HepG2 (cell line): ENCODE results near the gene LAG3. TPM values are rescaled to one million over a fixed set of nuclear protein-coding genes. Genes with fewer than 3 reads are reported as not detected.

Experiments used
- ATAC-seq: fragments of 200-7000 bp; cut with Tn5 transposase; 3 replicates; pipeline ENCODE4 v1.9.1; 2020; ENCODE audit warnings: mild to moderate bottlenecking, moderate library complexity
- BruUV-seq: library from RNA; stranded (reverse); fragments of 400-500 nt; replicated peaks from 2 replicates; lab custom pipeline; 2021; lab: Mats Ljungman, UMichigan
- CTCF ChIA-PET: fragments of 300-600 bp; formaldehyde crosslinking; extraction: SDS; loops from one replicate; lab custom pipeline; 2021; ENCODE audit warnings: low total read pairs, inconsistent platforms, low intra/inter-chr PET ratio; lab: Yijun Ruan, JAX
- POLR2A ChIA-PET: fragments of 350-600 bp; sonication (Branson Sonifier 250); formaldehyde crosslinking; loops from one replicate; lab custom pipeline; 2020; ENCODE audit warnings: antibody characterized with exemption, inconsistent platforms; lab: Yijun Ruan, JAX
- DNase-seq: peaks from one replicate; pipeline ENCODE4 v3.0.0-alpha.2; 2015; ENCODE audit warnings: low spot score
- FAIRE-seq: peaks from 3 replicates; lab custom pipeline; 2011; peaks lifted over from hg19 to GRCh38; lab: Jason Lieb, UNC
- H2AFZ ChIP-seq: one replicate; pipeline ENCODE4 v1.6.1; 2011; ENCODE audit warnings: low read length, inconsistent platforms
- H3K27ac ChIP-seq: fragments of 300-600 bp; 3 replicates; pipeline ENCODE4 v1.8.0; 2011; ENCODE audit warnings: mixed run types, mild to moderate bottlenecking, mixed read lengths, low read length, inconsistent platforms; ENCODE audit not compliant: insufficient read depth; ENCODE audit errors: extremely low read length
- H3K27me3 ChIP-seq, 2 experiments: fragments of 200-600 bp in 1 of 2; 2 replicates in 1 of 2; 3 replicates in 1 of 2; pipeline versions ENCODE4 v1.6.0 to v1.8.0; 2011; ENCODE audit warnings: low read length in 2 of 2, mild to moderate bottlenecking in 2 of 2, moderate library complexity in 2 of 2, inconsistent platforms in 1 of 2; ENCODE audit not compliant: insufficient read depth in 2 of 2, control insufficient read depth in 1 of 2
- H3K36me3 ChIP-seq, 2 experiments: fragments of 200-600 bp in 1 of 2; replicated peaks in 1 of 2; 2 replicates in 1 of 2; 3 replicates in 1 of 2; pipeline versions ENCODE4 v1.5.1 to v1.8.0; 2011; ENCODE audit warnings: low read length in 2 of 2, inconsistent platforms in 1 of 2; ENCODE audit not compliant: insufficient read depth in 2 of 2, control insufficient read depth in 1 of 2
- H3K4me1 ChIP-seq: 2 replicates; pipeline ENCODE4 v1.5.1; 2012; ENCODE audit warnings: low read length, inconsistent platforms; ENCODE audit not compliant: insufficient read depth
- H3K4me2 ChIP-seq: 2 replicates; pipeline ENCODE4 v1.6.0; 2011; ENCODE audit warnings: low read depth, low read length, inconsistent platforms
- H3K4me3 ChIP-seq, 3 experiments: fragments of 200-600 bp in 1 of 3; sonication (generic), shearing (Covaris generic) in 1 of 3; replicated peaks in 1 of 3; 2 replicates each; pipeline ENCODE4 v1.5.1; 2011 to 2016; ENCODE audit warnings: low read length in 3 of 3, inconsistent platforms in 2 of 3, low read depth in 2 of 3, mild to moderate bottlenecking in 2 of 3, control low read depth in 1 of 3, mixed read lengths in 1 of 3; ENCODE audit not compliant: insufficient read depth in 1 of 3
- H3K79me2 ChIP-seq: one replicate; pipeline ENCODE4 v1.6.1; 2011; ENCODE audit warnings: low read length, inconsistent platforms; ENCODE audit not compliant: insufficient read depth
- H3K9ac ChIP-seq: 2 replicates; pipeline ENCODE4 v1.6.0; 2011; ENCODE audit warnings: mild to moderate bottlenecking, low read depth, low read length, inconsistent platforms; ENCODE audit not compliant: insufficient read depth
- H3K9me3 ChIP-seq: 2 replicates; pipeline ENCODE4 v1.5.1; 2012; ENCODE audit warnings: mild to moderate bottlenecking, low read length
- H4K20me1 ChIP-seq: 2 replicates; pipeline ENCODE4 v1.6.0; 2011; ENCODE audit warnings: inconsistent platforms, mild to moderate bottlenecking, low read length, moderate library complexity; ENCODE audit not compliant: insufficient read depth
- AHR ChIP-seq: IDR thresholded peaks from 2 replicates; pipeline ENCODE4 v1.6.1; 2018; ENCODE audit warnings: missing genetic modification reagents, missing compliant biosample characterization
- NFE2L2 ChIP-seq: fragments of 150-350 bp; IDR thresholded peaks from 2 replicates; pipeline ENCODE4 v1.6.1; 2014; ENCODE audit warnings: low read length
- NR3C1 ChIP-seq: sonication (generic); formaldehyde crosslinking; IDR thresholded peaks from 2 replicates; pipeline ENCODE4 v1.4.0; 2020; ENCODE audit warnings: missing genetic modification reagents
- SPEN ChIP-seq: sonication (generic); formaldehyde crosslinking; IDR thresholded peaks from 2 replicates; pipeline ENCODE4 v1.5.1; 2020; ENCODE audit warnings: low read depth, mild to moderate bottlenecking, missing genetic modification reagents
- ZFAT ChIP-seq: sonication (generic); formaldehyde crosslinking; conservative IDR thresholded peaks from 2 replicates; pipeline ENCODE4 v1.8.1; 2023; ENCODE audit warnings: missing genetic modification reagents, inconsistent platforms
- ZNF468 ChIP-seq: sonication (generic); formaldehyde crosslinking; IDR thresholded peaks from 2 replicates; pipeline ENCODE4 v1.8.0; 2022; ENCODE audit warnings: mild to moderate bottlenecking, moderate library complexity, missing genetic modification reagents
- ZNF598 ChIP-seq: sonication (generic); formaldehyde crosslinking; IDR thresholded peaks from 2 replicates; pipeline ENCODE4 v1.5.1; 2020; ENCODE audit warnings: mild to moderate bottlenecking, missing genetic modification reagents, borderline replicate concordance
- ZNF841 ChIP-seq: sonication (generic); formaldehyde crosslinking; IDR thresholded peaks from 2 replicates; pipeline ENCODE4 v1.8.1; 2023; ENCODE audit warnings: missing genetic modification reagents, borderline replicate concordance
- ZSCAN20 ChIP-seq: sonication (generic); formaldehyde crosslinking; IDR thresholded peaks from 2 replicates; pipeline ENCODE4 v1.4.0; 2020; ENCODE audit warnings: missing genetic modification reagents, mild to moderate bottlenecking, borderline replicate concordance
- WGBS: methylation state at CpG from one replicate; pipeline ENCODE4 v1.1.6; 2017; ENCODE audit warnings: low lambda C conversion rate; 5-methylcytosine and 5-hydroxymethylcytosine counted together
- in situ Hi-C: cut with HindIII; loops from 2 replicates; pipeline ENCODE4 v1.10.0; 2017; ENCODE audit warnings: low pct_unique_long_range_greater_than_20kb; ENCODE audit not compliant: extremely low pct_ligation_motif_present
- intact Hi-C: fragments of 100-400 bp; cut with micrococcal nuclease; formaldehyde crosslinking; loops from one replicate; pipeline ENCODE4 v1.10.0; 2022; ENCODE audit not compliant: unreplicated experiment
- polyA plus RNA-seq, 8 experiments: library from polyadenylated mRNA; depleted of rRNA in 3 of 8; stranded (reverse) in 7 of 8; unstranded in 1 of 8; fragments of >200 nt; fragmentation: Illumina TruSeq in 4 of 8; extraction: Trizol in 4 of 8; gene quantifications; 2 replicates each; pipeline versions ENCODE4 v1.2.1 to v1.2.3, GENCODE V29; 2011 to 2016; ENCODE audit warnings: low read depth in 4 of 8, missing spikeins in 1 of 8, mixed read lengths in 1 of 8; ENCODE audit not compliant: insufficient read depth in 1 of 8
- total RNA-seq, 5 experiments: library from RNA; depleted of rRNA; stranded (reverse); fragments of >200 nt; fragmentation: Illumina TruSeq; extraction: Trizol; gene quantifications; 2 replicates each; pipeline ENCODE4 v1.2.3, GENCODE V29; 2016; ENCODE audit warnings: low read depth in 1 of 5
- TF ChIP-seq, protein P1 (sequence below): sonication (generic); formaldehyde crosslinking; IDR thresholded peaks from 2 replicates; pipeline ENCODE4 v1.5.0; 2020; ENCODE audit warnings: missing genetic modification reagents
- TF ChIP-seq, protein P2 (sequence below): sonication (generic); formaldehyde crosslinking; IDR thresholded peaks from 2 replicates; pipeline ENCODE4 v1.5.0; 2020; ENCODE audit warnings: missing genetic modification reagents, mild to moderate bottlenecking, borderline replicate concordance
- TF ChIP-seq, protein P3 (sequence below): sonication (generic); formaldehyde crosslinking; IDR thresholded peaks from 2 replicates; pipeline ENCODE4 v1.4.0; 2020; ENCODE audit warnings: low read depth, mild to moderate bottlenecking, missing genetic modification reagents
- TF ChIP-seq, protein P4 (sequence below): sonication (generic); formaldehyde crosslinking; IDR thresholded peaks from 2 replicates; pipeline ENCODE4 v1.5.0; 2020; ENCODE audit warnings: missing genetic modification reagents
- TF ChIP-seq, protein P5 (sequence below): sonication (generic); formaldehyde crosslinking; IDR thresholded peaks from 2 replicates; pipeline ENCODE4 v1.4.0; 2020; ENCODE audit warnings: missing genetic modification reagents, borderline replicate concordance
- TF ChIP-seq, protein P6 (sequence below): conservative IDR thresholded peaks from 2 replicates; pipeline ENCODE4 v1.6.1; 2018; ENCODE audit warnings: missing genetic modification reagents

Gene LAG3
- total and polyA plus RNA-seq, 2 of the 13 experiments (the other 11 are each of a cell fraction or from before 2014, with no cell fraction given) = 0.11 to 0.26 TPM

DNA sequence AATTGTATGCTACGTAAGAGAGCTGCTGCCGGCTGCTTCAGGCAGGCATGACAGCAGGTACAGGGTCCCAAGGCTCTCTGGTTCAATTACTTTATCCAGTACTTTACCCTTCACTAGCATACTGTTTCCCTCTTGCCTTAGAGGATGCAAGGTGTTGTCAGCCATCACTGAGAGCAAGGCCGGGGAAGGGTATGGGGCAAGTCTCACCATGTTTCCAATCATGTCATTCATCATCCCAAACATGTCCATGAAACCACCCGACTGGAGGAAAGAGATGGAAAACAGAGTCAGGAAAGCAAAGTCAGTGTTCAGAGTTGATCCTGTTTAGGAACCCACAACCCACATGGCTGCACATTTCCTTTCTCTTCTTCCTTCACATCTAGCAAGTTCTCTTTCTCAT, 21.8 kb upstream of the LAG3 start:
- Histone ChIP-seq H2AFZ (no peak overlapping the region), H3K36me3 (peaks cover 34 to 52% of the 10 kb centered on the region in 2 experiments), H3K79me2 (peaks cover 21% of the 10 kb centered on the region), H3K27ac (no peak overlapping the region), H3K4me3 (no peak overlapping the region), H4K20me1 (0 out of 2 replicates have a peak, but pooled peaks cover 6% of the 10 kb centered on the region), H3K9ac (no peak overlapping the region), H3K4me1 (peaks cover 28% of the 10 kb centered on the region), H3K27me3 (no peaks in the 10 kb centered on the region), H3K9me3 (no peaks in the 10 kb centered on the region), H3K4me2 (no peak overlapping the region)
- no peak for FAIRE-seq
- intact Hi-C loops = no loop called here
- BruUV-seq = no TSS peak
- no peak for DNase-seq
- 93% methylated on average over 4 of the region's 4 CpGs for WGBS
- in situ Hi-C loops = loop anchor here (5.0 kb wide), 1 partner anchor 77 kb away; the partner anchor contains the start of gene P3H3
- POLR2A ChIA-PET = no interaction called here
- no peak for ATAC-seq
- CTCF ChIA-PET = interaction anchor here (1.2 kb wide), 1 partner anchor 75 kb away, joined by 3 read pairs; no protein-coding TSS in a partner anchor
- TF ChIP-seq SPEN (CRISPR knock-in tag) (no peak), ZFAT (no peak), NR3C1 (CRISPR knock-in tag) (no peak), ZSCAN20 (no peak), NFE2L2 (no peak), ZNF468 (CRISPR knock-in tag) (no peak), AHR (CRISPR knock-in tag) (no peak), ZNF598 (CRISPR knock-in tag) (no peak), ZNF841 (CRISPR knock-in tag) (no peak)
- TF ChIP-seq, protein P1, sequence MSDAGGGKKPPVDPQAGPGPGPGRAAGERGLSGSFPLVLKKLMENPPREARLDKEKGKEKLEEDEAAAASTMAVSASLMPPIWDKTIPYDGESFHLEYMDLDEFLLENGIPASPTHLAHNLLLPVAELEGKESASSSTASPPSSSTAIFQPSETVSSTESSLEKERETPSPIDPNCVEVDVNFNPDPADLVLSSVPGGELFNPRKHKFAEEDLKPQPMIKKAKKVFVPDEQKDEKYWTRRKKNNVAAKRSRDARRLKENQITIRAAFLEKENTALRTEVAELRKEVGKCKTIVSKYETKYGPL (CRISPR knock-in tag) = no peak
- TF ChIP-seq, protein P2, sequence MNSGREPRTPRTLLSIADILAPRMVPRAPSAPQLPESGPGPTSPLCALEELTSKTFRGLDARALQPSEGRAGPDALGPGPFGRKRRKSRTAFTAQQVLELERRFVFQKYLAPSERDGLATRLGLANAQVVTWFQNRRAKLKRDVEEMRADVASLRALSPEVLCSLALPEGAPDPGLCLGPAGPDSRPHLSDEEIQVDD (CRISPR knock-in tag) = no peak
- TF ChIP-seq, protein P3, sequence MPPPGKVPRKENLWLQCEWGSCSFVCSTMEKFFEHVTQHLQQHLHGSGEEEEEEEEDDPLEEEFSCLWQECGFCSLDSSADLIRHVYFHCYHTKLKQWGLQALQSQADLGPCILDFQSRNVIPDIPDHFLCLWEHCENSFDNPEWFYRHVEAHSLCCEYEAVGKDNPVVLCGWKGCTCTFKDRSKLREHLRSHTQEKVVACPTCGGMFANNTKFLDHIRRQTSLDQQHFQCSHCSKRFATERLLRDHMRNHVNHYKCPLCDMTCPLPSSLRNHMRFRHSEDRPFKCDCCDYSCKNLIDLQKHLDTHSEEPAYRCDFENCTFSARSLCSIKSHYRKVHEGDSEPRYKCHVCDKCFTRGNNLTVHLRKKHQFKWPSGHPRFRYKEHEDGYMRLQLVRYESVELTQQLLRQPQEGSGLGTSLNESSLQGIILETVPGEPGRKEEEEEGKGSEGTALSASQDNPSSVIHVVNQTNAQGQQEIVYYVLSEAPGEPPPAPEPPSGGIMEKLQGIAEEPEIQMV (CRISPR knock-in tag) = no peak
- TF ChIP-seq, protein P4, sequence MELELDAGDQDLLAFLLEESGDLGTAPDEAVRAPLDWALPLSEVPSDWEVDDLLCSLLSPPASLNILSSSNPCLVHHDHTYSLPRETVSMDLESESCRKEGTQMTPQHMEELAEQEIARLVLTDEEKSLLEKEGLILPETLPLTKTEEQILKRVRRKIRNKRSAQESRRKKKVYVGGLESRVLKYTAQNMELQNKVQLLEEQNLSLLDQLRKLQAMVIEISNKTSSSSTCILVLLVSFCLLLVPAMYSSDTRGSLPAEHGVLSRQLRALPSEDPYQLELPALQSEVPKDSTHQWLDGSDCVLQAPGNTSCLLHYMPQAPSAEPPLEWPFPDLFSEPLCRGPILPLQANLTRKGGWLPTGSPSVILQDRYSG (CRISPR knock-in tag) = no peak
- TF ChIP-seq, protein P5, sequence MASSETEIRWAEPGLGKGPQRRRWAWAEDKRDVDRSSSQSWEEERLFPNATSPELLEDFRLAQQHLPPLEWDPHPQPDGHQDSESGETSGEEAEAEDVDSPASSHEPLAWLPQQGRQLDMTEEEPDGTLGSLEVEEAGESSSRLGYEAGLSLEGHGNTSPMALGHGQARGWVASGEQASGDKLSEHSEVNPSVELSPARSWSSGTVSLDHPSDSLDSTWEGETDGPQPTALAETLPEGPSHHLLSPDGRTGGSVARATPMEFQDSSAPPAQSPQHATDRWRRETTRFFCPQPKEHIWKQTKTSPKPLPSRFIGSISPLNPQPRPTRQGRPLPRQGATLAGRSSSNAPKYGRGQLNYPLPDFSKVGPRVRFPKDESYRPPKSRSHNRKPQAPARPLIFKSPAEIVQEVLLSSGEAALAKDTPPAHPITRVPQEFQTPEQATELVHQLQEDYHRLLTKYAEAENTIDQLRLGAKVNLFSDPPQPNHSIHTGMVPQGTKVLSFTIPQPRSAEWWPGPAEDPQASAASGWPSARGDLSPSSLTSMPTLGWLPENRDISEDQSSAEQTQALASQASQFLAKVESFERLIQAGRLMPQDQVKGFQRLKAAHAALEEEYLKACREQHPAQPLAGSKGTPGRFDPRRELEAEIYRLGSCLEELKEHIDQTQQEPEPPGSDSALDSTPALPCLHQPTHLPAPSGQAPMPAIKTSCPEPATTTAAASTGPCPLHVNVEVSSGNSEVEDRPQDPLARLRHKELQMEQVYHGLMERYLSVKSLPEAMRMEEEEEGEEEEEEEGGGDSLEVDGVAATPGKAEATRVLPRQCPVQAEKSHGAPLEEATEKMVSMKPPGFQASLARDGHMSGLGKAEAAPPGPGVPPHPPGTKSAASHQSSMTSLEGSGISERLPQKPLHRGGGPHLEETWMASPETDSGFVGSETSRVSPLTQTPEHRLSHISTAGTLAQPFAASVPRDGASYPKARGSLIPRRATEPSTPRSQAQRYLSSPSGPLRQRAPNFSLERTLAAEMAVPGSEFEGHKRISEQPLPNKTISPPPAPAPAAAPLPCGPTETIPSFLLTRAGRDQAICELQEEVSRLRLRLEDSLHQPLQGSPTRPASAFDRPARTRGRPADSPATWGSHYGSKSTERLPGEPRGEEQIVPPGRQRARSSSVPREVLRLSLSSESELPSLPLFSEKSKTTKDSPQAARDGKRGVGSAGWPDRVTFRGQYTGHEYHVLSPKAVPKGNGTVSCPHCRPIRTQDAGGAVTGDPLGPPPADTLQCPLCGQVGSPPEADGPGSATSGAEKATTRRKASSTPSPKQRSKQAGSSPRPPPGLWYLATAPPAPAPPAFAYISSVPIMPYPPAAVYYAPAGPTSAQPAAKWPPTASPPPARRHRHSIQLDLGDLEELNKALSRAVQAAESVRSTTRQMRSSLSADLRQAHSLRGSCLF (CRISPR knock-in tag) = no peak
- TF ChIP-seq, protein P6, sequence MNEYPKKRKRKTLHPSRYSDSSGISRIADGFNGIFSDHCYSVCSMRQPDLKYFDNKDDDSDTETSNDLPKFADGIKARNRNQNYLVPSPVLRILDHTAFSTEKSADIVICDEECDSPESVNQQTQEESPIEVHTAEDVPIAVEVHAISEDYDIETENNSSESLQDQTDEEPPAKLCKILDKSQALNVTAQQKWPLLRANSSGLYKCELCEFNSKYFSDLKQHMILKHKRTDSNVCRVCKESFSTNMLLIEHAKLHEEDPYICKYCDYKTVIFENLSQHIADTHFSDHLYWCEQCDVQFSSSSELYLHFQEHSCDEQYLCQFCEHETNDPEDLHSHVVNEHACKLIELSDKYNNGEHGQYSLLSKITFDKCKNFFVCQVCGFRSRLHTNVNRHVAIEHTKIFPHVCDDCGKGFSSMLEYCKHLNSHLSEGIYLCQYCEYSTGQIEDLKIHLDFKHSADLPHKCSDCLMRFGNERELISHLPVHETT (CRISPR knock-in tag) = no peak
